Astrocyte (in vitro differentiated cells and primary cell): ENCODE measurements around the gene SDHC. TPM values are rescaled to one million over a fixed set of nuclear protein-coding genes. Genes with fewer than 3 reads are reported as not detected.
"Not testable (repeated sequence)": the region's sequence is repeated elsewhere in the genome, so short reads cannot be mapped to it uniquely, and the experiment has no call there.

Source experiments
- DNase-seq: peaks from one replicate; pipeline ENCODE4 v3.0.0-alpha.2; 2010; ENCODE audit warnings: low read depth
- FAIRE-seq: peaks from 2 replicates; lab custom pipeline; 2011; peaks lifted over from hg19 to GRCh38; lab: Jason Lieb, UNC
- H2AFZ ChIP-seq: 2 replicates; pipeline ENCODE4 v1.6.0; 2012; ENCODE audit warnings: low read depth, low read length, inconsistent platforms
- H3K27ac ChIP-seq: 2 replicates; pipeline ENCODE4 v1.5.1; 2011; ENCODE audit warnings: low read depth, low read length, inconsistent platforms
- H3K27me3 ChIP-seq: 2 replicates; pipeline ENCODE4 v1.6.0; 2011; ENCODE audit warnings: low read length, inconsistent platforms; ENCODE audit not compliant: insufficient read depth
- H3K36me3 ChIP-seq: 2 replicates; pipeline ENCODE4 v1.5.1; 2011; ENCODE audit warnings: low read length, inconsistent platforms; ENCODE audit not compliant: insufficient read depth
- H3K4me1 ChIP-seq: 2 replicates; pipeline ENCODE4 v1.5.1; 2011; ENCODE audit warnings: low read length, inconsistent platforms; ENCODE audit not compliant: insufficient read depth
- H3K4me2 ChIP-seq: 2 replicates; pipeline ENCODE4 v1.6.0; 2012; ENCODE audit warnings: low read length, inconsistent platforms
- H3K4me3 ChIP-seq: 2 replicates; pipeline ENCODE4 v1.5.1; 2011; ENCODE audit warnings: low read depth, mild to moderate bottlenecking, low read length, inconsistent platforms; ENCODE audit not compliant: insufficient read depth
- H3K79me2 ChIP-seq: 2 replicates; pipeline ENCODE4 v1.6.0; 2012; ENCODE audit warnings: mild to moderate bottlenecking, low read length, inconsistent platforms; ENCODE audit not compliant: insufficient read depth
- H3K9ac ChIP-seq: 2 replicates; pipeline ENCODE4 v1.6.0; 2012; ENCODE audit warnings: mild to moderate bottlenecking, low read length, inconsistent platforms
- H3K9me3 ChIP-seq: 2 replicates; pipeline ENCODE4 v1.5.1; 2012; ENCODE audit warnings: low read depth, mild to moderate bottlenecking, low read length, inconsistent platforms; ENCODE audit not compliant: insufficient read depth
- H4K20me1 ChIP-seq: 2 replicates; pipeline ENCODE4 v1.6.0; 2012; ENCODE audit warnings: low read length, inconsistent platforms; ENCODE audit not compliant: insufficient read depth
- H3K27ac Mint-ChIP-seq: one replicate; pipeline ENCODE4 v1.8.0; 2021; ENCODE audit warnings: mild to moderate bottlenecking, mixed read lengths; ENCODE audit not compliant: unreplicated experiment
- H3K27me3 Mint-ChIP-seq: one replicate; pipeline ENCODE4 v1.8.0; 2021; ENCODE audit warnings: low read depth, mixed read lengths; ENCODE audit not compliant: unreplicated experiment
- H3K36me3 Mint-ChIP-seq: one replicate; pipeline ENCODE4 v1.8.0; 2021; ENCODE audit warnings: low read depth, mixed read lengths; ENCODE audit not compliant: unreplicated experiment
- H3K4me1 Mint-ChIP-seq: one replicate; pipeline ENCODE4 v1.8.0; 2021; ENCODE audit warnings: low read depth, mixed read lengths; ENCODE audit not compliant: unreplicated experiment
- H3K4me3 Mint-ChIP-seq: one replicate; pipeline ENCODE4 v1.8.0; 2021; ENCODE audit warnings: mild to moderate bottlenecking, moderate library complexity, mixed read lengths; ENCODE audit not compliant: unreplicated experiment
- H3K9me3 Mint-ChIP-seq: one replicate; pipeline ENCODE4 v1.8.0; 2021; ENCODE audit warnings: mild to moderate bottlenecking, mixed read lengths; ENCODE audit not compliant: unreplicated experiment
- EZH2 ChIP-seq: IDR thresholded peaks from 2 replicates; pipeline ENCODE4 v1.6.1; 2012; ENCODE audit warnings: mild to moderate bottlenecking, low read length, inconsistent platforms; ENCODE audit not compliant: insufficient read depth
- total RNA-seq: library from RNA; stranded (reverse); gene quantifications from 2 replicates; pipeline ENCODE4 v1.2.1, GENCODE V29; 2021
- TF ChIP-seq, protein P1 (sequence below): IDR thresholded peaks from 2 replicates; pipeline ENCODE4 v1.5.1; 2011; ENCODE audit warnings: low read depth, mild to moderate bottlenecking, inconsistent platforms, low read length, moderate library complexity; ENCODE audit not compliant: insufficient read depth

SDHC gene
- total RNA-seq, 1 donor from 2014 or later: 181 TPM

DNA sequence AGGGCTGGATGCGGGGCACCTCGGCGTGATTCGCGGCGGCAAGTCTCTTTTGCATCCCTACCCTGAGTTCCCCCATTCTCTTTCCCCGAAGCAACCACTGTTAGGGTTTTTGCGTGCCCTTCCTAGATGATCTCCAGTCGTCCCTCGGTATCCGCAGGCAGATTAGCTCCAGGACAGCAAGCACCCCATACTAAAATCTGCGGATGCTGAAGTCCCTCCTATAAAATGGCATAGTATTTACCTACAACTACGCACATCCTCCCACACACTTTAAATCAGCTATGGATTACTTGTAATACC, 76.3 kb downstream of the SDHC start:
- peaks cover 7% of the 10 kb centered on the region for H3K4me1 ChIP-seq
- H3K36me3 ChIP-seq: no peaks in the 10 kb centered on the region
- no peaks in the 10 kb centered on the region for H4K20me1 ChIP-seq
- no peaks in the 10 kb centered on the region for H3K27me3 ChIP-seq
- H2AFZ ChIP-seq: peak overlapping the region; percentile 99
- TF ChIP-seq, protein P1, sequence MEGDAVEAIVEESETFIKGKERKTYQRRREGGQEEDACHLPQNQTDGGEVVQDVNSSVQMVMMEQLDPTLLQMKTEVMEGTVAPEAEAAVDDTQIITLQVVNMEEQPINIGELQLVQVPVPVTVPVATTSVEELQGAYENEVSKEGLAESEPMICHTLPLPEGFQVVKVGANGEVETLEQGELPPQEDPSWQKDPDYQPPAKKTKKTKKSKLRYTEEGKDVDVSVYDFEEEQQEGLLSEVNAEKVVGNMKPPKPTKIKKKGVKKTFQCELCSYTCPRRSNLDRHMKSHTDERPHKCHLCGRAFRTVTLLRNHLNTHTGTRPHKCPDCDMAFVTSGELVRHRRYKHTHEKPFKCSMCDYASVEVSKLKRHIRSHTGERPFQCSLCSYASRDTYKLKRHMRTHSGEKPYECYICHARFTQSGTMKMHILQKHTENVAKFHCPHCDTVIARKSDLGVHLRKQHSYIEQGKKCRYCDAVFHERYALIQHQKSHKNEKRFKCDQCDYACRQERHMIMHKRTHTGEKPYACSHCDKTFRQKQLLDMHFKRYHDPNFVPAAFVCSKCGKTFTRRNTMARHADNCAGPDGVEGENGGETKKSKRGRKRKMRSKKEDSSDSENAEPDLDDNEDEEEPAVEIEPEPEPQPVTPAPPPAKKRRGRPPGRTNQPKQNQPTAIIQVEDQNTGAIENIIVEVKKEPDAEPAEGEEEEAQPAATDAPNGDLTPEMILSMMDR: no peak
- Mint-ChIP-seq H3K4me3 (peak overlapping the region; percentile 88), H3K36me3 (no peaks in the 10 kb centered on the region), H3K4me1 (peaks cover 1% of the 10 kb centered on the region), H3K27me3 (peaks cover 3% of the 10 kb centered on the region), H3K27ac (peak overlapping the region; percentile 91), H3K9me3 (no peaks in the 10 kb centered on the region)
- peak overlapping the region; percentile 90 for H3K4me3 ChIP-seq
- H3K4me2 ChIP-seq: peak overlapping the region; percentile 88
- FAIRE-seq (no peak), DNase-seq (no peak)
- no peaks in the 10 kb centered on the region for H3K79me2 ChIP-seq
- no peaks in the 10 kb centered on the region for H3K9me3 ChIP-seq
- H3K27ac ChIP-seq: peak overlapping the region; percentile 88
- peak overlapping the region; percentile 96 for H3K9ac ChIP-seq

DNA sequence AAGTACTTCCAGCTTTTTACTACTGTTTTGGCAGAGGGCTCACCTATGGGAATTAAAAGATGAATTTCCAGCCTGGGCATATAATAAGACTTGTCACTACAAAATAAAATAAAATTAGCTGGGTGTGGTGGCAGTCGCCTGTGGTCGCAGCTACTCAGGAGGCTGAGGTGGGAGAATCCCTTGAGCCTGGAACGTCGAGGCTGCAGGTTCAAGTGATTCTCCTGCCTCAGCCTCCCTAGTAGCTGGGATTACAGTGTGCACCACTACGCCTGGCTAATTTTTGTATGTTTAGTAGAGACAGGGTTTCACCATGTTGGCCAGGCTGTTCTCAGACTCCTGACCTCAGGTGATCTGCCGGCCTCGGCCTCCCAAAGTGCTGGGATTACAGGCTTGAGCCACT, 77.0 kb downstream of the SDHC start:
- FAIRE-seq, H3K36me3 Mint-ChIP-seq: not testable (repeated sequence)

DNA sequence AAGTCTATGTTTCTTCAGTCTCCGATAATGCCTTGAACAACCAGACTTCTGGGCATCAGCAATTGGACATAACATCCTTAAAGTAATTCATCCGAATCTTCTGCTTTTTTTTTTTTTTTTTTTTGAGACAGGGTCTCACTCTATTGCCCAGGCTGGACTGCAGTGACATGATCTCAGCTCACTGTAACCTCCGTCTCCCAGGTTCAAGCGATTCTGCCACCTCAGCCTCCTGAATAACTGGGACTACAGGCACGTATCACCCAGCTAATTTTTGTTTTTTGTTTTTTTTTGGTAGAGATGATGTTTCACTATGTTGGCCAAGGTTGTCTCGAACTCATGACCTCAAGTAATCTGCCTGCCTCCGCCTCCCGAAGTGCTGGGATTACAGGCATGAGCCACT, 77.4 kb downstream of the SDHC start:
- H3K4me1 ChIP-seq: peaks cover 7% of the 10 kb centered on the region
- no peak overlapping the region for H3K27ac ChIP-seq
- Mint-ChIP-seq H3K4me3 (peak overlapping the region; percentile 60), H3K36me3 (no peaks in the 10 kb centered on the region), H3K4me1 (peaks cover 1% of the 10 kb centered on the region), H3K9me3 (no peaks in the 10 kb centered on the region), H3K27ac (no peak overlapping the region), H3K27me3 (peaks cover 3% of the 10 kb centered on the region)
- no peak overlapping the region for H2AFZ ChIP-seq
- no peak for FAIRE-seq
- H3K9me3 ChIP-seq: no peaks in the 10 kb centered on the region
- H3K27me3 ChIP-seq: no peaks in the 10 kb centered on the region
- no peak for DNase-seq
- H3K9ac ChIP-seq: no peak overlapping the region
- no peaks in the 10 kb centered on the region for H3K36me3 ChIP-seq
- H3K4me2 ChIP-seq: no peak overlapping the region
- no peaks in the 10 kb centered on the region for H3K79me2 ChIP-seq
- TF ChIP-seq, protein P1: no peak
- TF ChIP-seq EZH2: no peak
- H3K4me3 ChIP-seq: no peak overlapping the region
- no peaks in the 10 kb centered on the region for H4K20me1 ChIP-seq

More for the DNA sequence above, 77.0 kb downstream of the SDHC start:
- H3K4me1 ChIP-seq, H3K9me3 ChIP-seq, H3K9me3 Mint-ChIP-seq, H3K27ac ChIP-seq, H2AFZ ChIP-seq, DNase-seq, H3K36me3 ChIP-seq, H3K27me3 Mint-ChIP-seq, H3K4me1 Mint-ChIP-seq, H4K20me1 ChIP-seq, H3K4me3 ChIP-seq, H3K4me2 ChIP-seq, H3K27me3 ChIP-seq, H3K27ac Mint-ChIP-seq, H3K79me2 ChIP-seq, H3K9ac ChIP-seq: not testable (repeated sequence)
- peak overlapping the region; percentile 88 for H3K4me3 Mint-ChIP-seq
